Left kidney (tissue), 8 donors: ENCODE results near the gene HIP1R. TPM values are rescaled to one million over a fixed set of nuclear protein-coding genes. Genes with fewer than 3 reads are reported as not detected.
A peak's percentile ranks its signal among the peaks of the same experiment; 100 is the strongest.
"Not testable (repeated sequence)": the region's sequence is repeated elsewhere in the genome, so short reads cannot be mapped to it uniquely, and the experiment has no call there.

Source experiments
- DNase-seq: peaks from one replicate; pipeline ENCODE4 v3.0.0-alpha.2; 2013
- long read RNA-seq, 8 donors: transcript quantifications; one replicate each; lab custom pipeline, GENCODE V29; 2026
- polyA plus RNA-seq: library from polyadenylated mRNA; unstranded; fragments of 120-200 nt; gene quantifications from one replicate; pipeline ENCODE4 v1.2.1, GENCODE V29; 2013; ENCODE audit not compliant: insufficient read length

HIP1R gene
- 82.4 TPM for polyA plus RNA-seq
- long read RNA-seq, donor 1, full-length matches to known transcripts: 3 of 42 reads
- long read RNA-seq, donor 1, partial matches to known transcripts: 39 of 42 reads
- long read RNA-seq, donor 1, other reads (novel, unspliced or antisense): 0 of 42 reads
- long read RNA-seq, donor 2, full-length matches to known transcripts: 7 of 20 reads
- long read RNA-seq, donor 2, partial matches to known transcripts: 13 of 20 reads
- long read RNA-seq, donor 2, other reads (novel, unspliced or antisense): 0 of 20 reads
- long read RNA-seq, donor 3, full-length matches to known transcripts: 5 of 20 reads
- long read RNA-seq, donor 3, partial matches to known transcripts: 15 of 20 reads
- long read RNA-seq, donor 3, other reads (novel, unspliced or antisense): 0 of 20 reads
- long read RNA-seq, donor 4: 0 reads
- long read RNA-seq, donor 5, full-length matches to known transcripts: 6 of 11 reads
- long read RNA-seq, donor 5, partial matches to known transcripts: 5 of 11 reads
- long read RNA-seq, donor 5, other reads (novel, unspliced or antisense): 0 of 11 reads
- long read RNA-seq, donor 6, full-length matches to known transcripts: 2 of 14 reads
- long read RNA-seq, donor 6, partial matches to known transcripts: 12 of 14 reads
- long read RNA-seq, donor 6, other reads (novel, unspliced or antisense): 0 of 14 reads
- long read RNA-seq, donor 7, full-length matches to known transcripts: 7 of 30 reads
- long read RNA-seq, donor 7, partial matches to known transcripts: 23 of 30 reads
- long read RNA-seq, donor 7, other reads (novel, unspliced or antisense): 0 of 30 reads
- long read RNA-seq, donor 8, full-length matches to known transcripts: 2 of 2 reads
- long read RNA-seq, donor 8, partial matches to known transcripts: 0 of 2 reads
- long read RNA-seq, donor 8, other reads (novel, unspliced or antisense): 0 of 2 reads

GRCh38 chr12:122834921-122835749 is at the start of gene HIP1R:
HIP1R (plus strand) TSS chr12:122835457; CDS start chr12:122835551, 94 bp downstream.
- DNase-seq: no peak

GRCh38 chr12:122785503-122785902 is 49.8 kb upstream of the HIP1R start:
- DNase-seq: no peak

GRCh38 chr12:122788387-122788786 is 46.9 kb upstream of the HIP1R start:
- no peak for DNase-seq

- DNase-seq: no peak
Observed at GRCh38 chr12:122789637-122790036, 45.6 kb upstream of the HIP1R start.

GRCh38 chr12:122790393-122791075 is 44.7 kb upstream of the HIP1R start:
- no peak for DNase-seq

- DNase-seq: peak; percentile 41
Observed at GRCh38 chr12:122793685-122794106, 41.6 kb upstream of the HIP1R start.

- DNase-seq: no peak
Observed at GRCh38 chr12:122795807-122796206, 39.5 kb upstream of the HIP1R start.

GRCh38 chr12:122799641-122800243 is 35.5 kb upstream of the HIP1R start:
- no peak for DNase-seq

GRCh38 chr12:122803937-122804336 is 31.3 kb upstream of the HIP1R start:
- DNase-seq: no peak

- DNase-seq: not testable (repeated sequence)
Observed at GRCh38 chr12:122804957-122805356, 30.3 kb upstream of the HIP1R start.

- no peak for DNase-seq
Observed at GRCh38 chr12:122807651-122808050, 27.6 kb upstream of the HIP1R start.

- DNase-seq: no peak
Observed at GRCh38 chr12:122811777-122812176, 23.5 kb upstream of the HIP1R start.

GRCh38 chr12:122813310-122813713 is 21.9 kb upstream of the HIP1R start:
- DNase-seq: no peak

GRCh38 chr12:122819209-122819785 is 16.0 kb upstream of the HIP1R start:
- no peak for DNase-seq

GRCh38 chr12:122820138-122820537 is 15.1 kb upstream of the HIP1R start:
- DNase-seq: no peak

GRCh38 chr12:122820838-122821271 is 14.4 kb upstream of the HIP1R start:
- no peak for DNase-seq

GRCh38 chr12:122823429-122823828 is 11.8 kb upstream of the HIP1R start:
- DNase-seq: no peak

- no peak for DNase-seq
Observed at GRCh38 chr12:122825773-122826724, 9.2 kb upstream of the HIP1R start.

- DNase-seq: no peak
Observed at GRCh38 chr12:122827258-122827657, 8.0 kb upstream of the HIP1R start.
